ENCODE results near the gene RNF44. TPM values are rescaled to one million over a fixed set of nuclear protein-coding genes. Genes with fewer than 3 reads are reported as not detected.

Gene RNF44
- polyA plus RNA-seq, result 10 to 100 TPM; 12.9 to 24.0 TPM

DNA sequence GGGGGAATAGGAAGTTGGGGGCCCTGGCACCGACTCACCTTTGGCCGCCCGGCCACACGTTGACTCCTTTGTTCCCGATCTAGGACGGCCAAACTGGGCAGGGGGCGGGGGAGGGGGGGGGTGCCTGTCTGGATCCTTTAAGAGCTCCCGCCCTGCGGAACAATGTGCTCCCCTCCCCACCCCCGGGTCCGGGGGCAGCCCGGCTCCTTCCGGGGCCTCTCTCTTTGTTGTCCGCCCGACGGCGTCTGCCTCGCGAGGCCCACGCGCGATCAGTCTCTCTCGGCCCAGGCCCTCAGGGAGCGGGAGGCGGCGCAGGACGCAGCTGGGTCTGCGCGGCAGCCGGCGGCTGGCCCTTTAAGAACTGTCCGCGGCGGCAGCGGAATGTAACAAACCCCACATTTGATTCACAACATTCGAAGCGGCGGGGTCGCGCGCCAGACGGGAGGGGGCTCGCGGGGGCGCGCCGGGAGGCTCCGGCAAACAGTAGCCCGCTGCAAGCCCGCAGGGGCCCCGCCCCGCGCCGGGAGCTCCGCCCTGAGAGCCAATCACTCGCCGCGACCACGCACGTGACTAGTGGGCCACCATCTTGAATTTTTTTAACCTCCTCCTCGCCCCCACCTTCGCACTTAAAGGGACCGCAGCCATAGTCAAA lies at the start of gene RNF44:
Gene RNF44 (minus strand): TSS at position 501 of the 652 bp plus-strand sequence. CDS start 4,930 bp downstream, outside the sequence.
- H3K9me3 ChIP-seq (ENCODE audit: control insufficient read depth in 2 of 2, insufficient read depth in 1 of 2, low read depth in 1 of 2, low read length in 1 of 2), result no peaks in the 10 kb centered on the region
- H3K27me3 ChIP-seq (ENCODE audit: control insufficient read depth in 1 of 2, insufficient read depth in 2 of 2, low read length in 2 of 2), result no peaks in the 10 kb centered on the region
- peaks cover 5 to 42% of the 10 kb centered on the region in 2 donors for H3K4me1 ChIP-seq (ENCODE audit: control insufficient read depth in 2 of 2, insufficient read depth in 2 of 2, low read length in 1 of 2)
- peak within 1 kb of the TSS; percentile 94 to 99 for H3K27ac ChIP-seq (ENCODE audit: low read depth in 2 of 2, low read length in 1 of 2)
- peaks cover 0 to 3% of the 10 kb centered on the region in 2 donors for H3K36me3 ChIP-seq (ENCODE audit: control insufficient read depth in 2 of 2, insufficient read depth in 2 of 2, low read length in 1 of 2)
- H3K4me3 ChIP-seq (ENCODE audit: low read depth in 1 of 2, low read length in 2 of 2), result peak within 1 kb of the TSS; percentile 81 to 84
- WGBS, 2 donors, result 0% methylated on average over 56 to 63 of the region's 63 CpGs

DNA sequence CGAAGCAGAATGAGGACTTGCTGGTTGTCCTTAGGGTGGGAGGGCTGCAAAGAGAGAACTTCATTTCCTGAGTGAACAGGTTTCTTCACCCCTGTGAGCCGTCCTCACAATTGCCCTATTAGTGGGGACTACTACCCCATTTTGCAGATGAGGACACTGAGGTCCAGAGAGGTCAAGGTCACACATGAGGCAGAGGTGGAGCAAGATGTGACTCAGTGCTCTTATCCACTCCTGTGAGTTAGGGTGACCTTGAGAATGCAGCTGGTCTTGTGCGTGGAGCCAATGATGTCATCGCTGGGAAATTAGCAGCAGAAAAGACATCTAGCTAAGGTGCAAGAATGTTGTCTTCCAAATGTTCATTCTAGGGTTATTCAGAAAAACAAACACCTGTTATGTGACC lies 45.9 kb upstream of the RNF44 start:
- Histone ChIP-seq H3K27ac (ENCODE audit: low read depth in 2 of 2, low read length in 1 of 2) (no peak overlapping the region), H3K27me3 (ENCODE audit: control insufficient read depth in 1 of 2, insufficient read depth in 2 of 2, low read length in 2 of 2) (no peaks in the 10 kb centered on the region), H3K9me3 (ENCODE audit: control insufficient read depth in 2 of 2, insufficient read depth in 1 of 2, low read depth in 1 of 2, low read length in 1 of 2) (peaks cover 12% of the 10 kb centered on the region in 2 donors), H3K4me1 (ENCODE audit: control insufficient read depth in 2 of 2, insufficient read depth in 2 of 2, low read length in 1 of 2) (no peaks in the 10 kb centered on the region), H3K36me3 (ENCODE audit: control insufficient read depth in 2 of 2, insufficient read depth in 2 of 2, low read length in 1 of 2) (no peaks in the 10 kb centered on the region), H3K4me3 (ENCODE audit: low read depth in 1 of 2, low read length in 2 of 2) (no peak overlapping the region)
- 80% methylated on average over 4 of the region's 4 CpGs for WGBS, 2 donors

DNA sequence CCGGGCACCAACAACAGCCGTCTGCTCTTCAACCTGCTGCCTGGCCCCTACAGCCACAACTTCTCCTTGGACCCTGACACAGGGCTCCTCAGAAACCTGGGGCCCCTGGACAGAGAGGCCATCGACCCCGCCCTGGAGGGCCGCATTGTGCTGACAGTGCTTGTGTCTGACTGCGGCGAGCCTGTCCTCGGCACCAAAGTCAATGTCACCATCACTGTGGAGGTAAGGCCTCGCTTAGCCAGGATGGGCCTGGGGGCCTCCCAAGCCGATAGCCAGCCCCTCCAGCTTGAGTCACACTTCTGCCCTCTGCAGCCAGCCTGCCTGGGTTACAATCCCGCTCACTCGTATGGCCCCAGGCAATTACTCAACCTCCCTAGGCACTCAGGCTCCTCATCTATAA lies 44.2 kb upstream of the RNF44 start:
- no peaks in the 10 kb centered on the region for H3K27me3 ChIP-seq (ENCODE audit: control insufficient read depth in 1 of 2, insufficient read depth in 2 of 2, low read length in 2 of 2)
- no peak overlapping the region for H3K4me3 ChIP-seq (ENCODE audit: low read depth in 1 of 2, low read length in 2 of 2)
- no peaks in the 10 kb centered on the region for H3K36me3 ChIP-seq (ENCODE audit: control insufficient read depth in 2 of 2, insufficient read depth in 2 of 2, low read length in 1 of 2)
- no peak overlapping the region for H3K27ac ChIP-seq (ENCODE audit: low read depth in 2 of 2, low read length in 1 of 2)
- WGBS, 2 donors, result 90 to 94% methylated on average over 12 of the region's 12 CpGs
- H3K9me3 ChIP-seq (ENCODE audit: control insufficient read depth in 2 of 2, insufficient read depth in 1 of 2, low read depth in 1 of 2, low read length in 1 of 2), result peaks cover 12% of the 10 kb centered on the region in 2 donors
- no peaks in the 10 kb centered on the region for H3K4me1 ChIP-seq (ENCODE audit: control insufficient read depth in 2 of 2, insufficient read depth in 2 of 2, low read length in 1 of 2)

DNA sequence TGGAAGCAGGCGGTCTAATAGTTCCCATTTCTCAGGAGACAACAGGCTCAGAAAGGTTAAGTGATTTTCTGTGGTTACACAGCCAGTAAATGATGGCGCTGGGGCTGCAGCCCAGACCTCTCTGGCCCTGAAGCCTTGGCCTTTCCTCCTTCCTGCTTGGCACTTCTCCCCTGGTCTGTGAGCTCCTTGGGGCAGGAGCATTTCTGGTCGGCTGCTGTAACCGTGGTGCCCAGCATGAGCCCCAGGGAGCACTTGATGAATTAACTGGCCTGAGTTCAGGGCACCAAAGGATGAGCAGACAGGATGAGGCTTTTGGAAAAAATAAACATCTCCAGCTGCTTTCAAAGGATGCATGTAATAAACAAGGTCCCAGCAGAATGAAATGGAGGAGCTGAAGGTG lies 42.1 kb upstream of the RNF44 start:
- no peak overlapping the region for H3K27ac ChIP-seq (ENCODE audit: low read depth in 2 of 2, low read length in 1 of 2)
- 59 to 61% methylated on average over 4 of the region's 4 CpGs for WGBS, 2 donors
- H3K4me3 ChIP-seq (ENCODE audit: low read depth in 1 of 2, low read length in 2 of 2), result no peak overlapping the region

DNA sequence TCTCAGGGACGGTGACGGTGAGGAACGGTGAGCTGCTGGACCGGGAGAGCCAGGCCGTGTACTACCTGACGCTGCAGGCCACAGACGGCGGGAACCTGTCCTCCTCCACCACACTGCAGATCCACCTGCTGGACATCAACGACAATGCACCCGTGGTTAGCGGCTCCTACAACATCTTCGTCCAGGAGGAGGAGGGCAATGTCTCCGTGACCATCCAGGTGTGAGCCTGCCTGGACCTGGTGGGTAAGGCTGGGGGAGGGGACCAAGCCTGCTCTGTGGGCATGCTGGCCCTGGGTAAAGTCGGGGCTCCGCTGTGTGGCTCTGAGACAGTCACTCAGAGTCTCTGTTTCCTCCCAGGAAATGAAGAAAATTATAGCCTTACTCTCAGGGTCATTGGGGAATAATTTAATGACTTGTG lies 41.2 kb upstream of the RNF44 start:
- Histone ChIP-seq H3K27me3 (ENCODE audit: control insufficient read depth in 1 of 2, insufficient read depth in 2 of 2, low read length in 2 of 2) (no peaks in the 10 kb centered on the region), H3K4me3 (ENCODE audit: low read depth in 1 of 2, low read length in 2 of 2) (no peak overlapping the region), H3K27ac (ENCODE audit: low read depth in 2 of 2, low read length in 1 of 2) (no peak overlapping the region), H3K36me3 (ENCODE audit: control insufficient read depth in 2 of 2, insufficient read depth in 2 of 2, low read length in 1 of 2) (no peaks in the 10 kb centered on the region), H3K4me1 (ENCODE audit: control insufficient read depth in 2 of 2, insufficient read depth in 2 of 2, low read length in 1 of 2) (no peaks in the 10 kb centered on the region), H3K9me3 (ENCODE audit: control insufficient read depth in 2 of 2, insufficient read depth in 1 of 2, low read depth in 1 of 2, low read length in 1 of 2) (no peaks in the 10 kb centered on the region)
- WGBS, 2 donors, result 24 to 31% methylated on average over 15 of the region's 15 CpGs

More for the DNA sequence above, 42.1 kb upstream of the RNF44 start:
- Histone ChIP-seq H3K9me3 (ENCODE audit: control insufficient read depth in 2 of 2, insufficient read depth in 1 of 2, low read depth in 1 of 2, low read length in 1 of 2) (peaks cover 3 to 5% of the 10 kb centered on the region in 2 donors), H3K36me3 (ENCODE audit: control insufficient read depth in 2 of 2, insufficient read depth in 2 of 2, low read length in 1 of 2) (no peaks in the 10 kb centered on the region), H3K4me1 (ENCODE audit: control insufficient read depth in 2 of 2, insufficient read depth in 2 of 2, low read length in 1 of 2) (no peaks in the 10 kb centered on the region), H3K27me3 (ENCODE audit: control insufficient read depth in 1 of 2, insufficient read depth in 2 of 2, low read length in 2 of 2) (no peaks in the 10 kb centered on the region)

DNA sequence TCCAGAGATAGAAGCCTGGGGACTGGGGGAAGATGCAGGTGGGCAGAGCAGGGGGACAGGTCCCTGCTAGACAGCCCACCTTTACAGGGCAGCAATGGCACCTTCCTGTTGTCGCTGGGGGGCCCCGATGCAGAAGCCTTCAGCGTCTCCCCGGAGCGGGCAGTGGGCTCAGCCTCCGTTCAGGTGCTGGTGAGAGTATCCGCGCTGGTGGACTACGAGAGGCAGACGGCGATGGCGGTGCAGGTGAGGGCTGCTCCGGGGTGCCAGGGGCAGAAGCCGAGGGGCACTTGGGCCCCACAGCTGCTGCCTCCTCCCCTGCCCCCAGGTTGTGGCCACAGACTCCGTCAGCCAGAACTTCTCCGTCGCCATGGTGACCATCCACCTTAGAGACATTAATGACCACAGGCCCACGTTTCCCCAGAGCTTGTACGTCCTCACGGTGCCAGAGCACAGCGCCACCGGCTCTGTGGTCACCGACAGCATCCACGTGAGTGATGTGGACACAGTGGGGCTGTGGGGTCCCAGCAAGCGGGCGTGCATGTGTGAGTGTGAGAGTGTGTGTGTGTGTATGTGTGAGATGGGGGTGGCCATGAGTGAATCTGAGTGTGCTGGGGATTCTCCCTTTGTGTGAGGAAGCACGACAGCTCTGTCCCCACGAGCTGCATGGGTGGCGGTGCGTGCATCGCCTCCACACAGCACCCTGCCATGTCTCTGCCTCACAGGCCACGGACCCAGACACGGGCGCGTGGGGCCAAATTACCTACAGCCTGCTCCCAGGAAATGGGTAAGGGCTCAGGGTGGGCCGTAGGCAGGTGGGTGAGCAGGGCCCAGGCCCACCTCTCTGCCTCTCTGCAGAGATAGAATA lies 40.3 kb upstream of the RNF44 start:
- Histone ChIP-seq H3K36me3 (ENCODE audit: control insufficient read depth in 2 of 2, insufficient read depth in 2 of 2, low read length in 1 of 2) (no peaks in the 10 kb centered on the region), H3K4me3 (ENCODE audit: low read depth in 1 of 2, low read length in 2 of 2) (no peak overlapping the region), H3K27ac (ENCODE audit: low read depth in 2 of 2, low read length in 1 of 2) (no peak overlapping the region), H3K9me3 (ENCODE audit: control insufficient read depth in 2 of 2, insufficient read depth in 1 of 2, low read depth in 1 of 2, low read length in 1 of 2) (no peaks in the 10 kb centered on the region), H3K27me3 (ENCODE audit: control insufficient read depth in 1 of 2, insufficient read depth in 2 of 2, low read length in 2 of 2) (no peaks in the 10 kb centered on the region), H3K4me1 (ENCODE audit: control insufficient read depth in 2 of 2, insufficient read depth in 2 of 2, low read length in 1 of 2) (no peaks in the 10 kb centered on the region)
- WGBS, 2 donors, result 87 to 88% methylated on average over 36 of the region's 36 CpGs

DNA sequence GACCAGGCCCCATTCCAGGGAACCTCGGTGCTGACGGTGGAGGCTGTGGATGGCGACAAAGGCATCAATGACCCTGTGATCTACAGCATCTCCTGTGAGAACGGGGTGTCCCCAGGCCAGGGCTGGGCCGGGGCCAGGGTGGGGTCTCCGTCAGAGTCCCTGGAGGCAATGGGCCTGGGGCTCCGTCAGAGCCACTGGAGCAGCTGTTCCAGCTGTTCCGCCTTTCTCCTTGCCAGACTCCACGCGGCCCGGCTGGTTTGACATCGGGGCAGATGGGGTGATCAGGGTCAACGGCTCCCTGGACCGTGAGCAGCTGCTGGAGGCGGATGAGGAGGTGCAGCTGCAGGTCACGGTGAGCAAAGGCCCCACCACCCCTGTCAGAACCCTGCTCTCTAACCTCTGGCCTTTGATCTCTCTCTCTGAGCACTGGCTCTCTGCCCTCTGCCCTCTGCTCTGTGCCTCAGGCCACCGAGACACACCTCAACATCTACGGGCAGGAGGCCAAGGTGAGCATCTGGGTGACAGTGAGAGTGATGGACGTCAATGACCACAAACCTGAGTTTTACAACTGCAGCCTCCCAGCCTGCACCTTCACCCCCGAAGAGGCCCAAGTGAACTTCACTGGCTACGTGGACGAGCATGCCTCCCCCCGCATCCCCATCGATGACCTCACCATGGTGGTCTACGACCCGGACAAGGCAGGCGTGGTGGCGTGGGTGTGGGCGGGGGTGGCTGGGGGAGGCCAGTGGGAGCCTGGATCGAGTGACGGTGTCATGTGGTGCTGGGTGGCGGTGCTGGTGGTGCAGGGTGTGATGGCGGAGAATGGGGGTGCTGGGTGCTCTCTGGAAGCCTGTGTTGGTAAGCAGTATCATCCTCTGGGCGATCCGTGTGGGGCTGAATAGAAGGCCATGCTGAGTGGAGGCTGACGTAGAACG lies 38.6 kb upstream of the RNF44 start:
- H3K4me1 ChIP-seq (ENCODE audit: control insufficient read depth in 2 of 2, insufficient read depth in 2 of 2, low read length in 1 of 2), result no peaks in the 10 kb centered on the region
- no peaks in the 10 kb centered on the region for H3K27me3 ChIP-seq (ENCODE audit: control insufficient read depth in 1 of 2, insufficient read depth in 2 of 2, low read length in 2 of 2)
- H3K36me3 ChIP-seq (ENCODE audit: control insufficient read depth in 2 of 2, insufficient read depth in 2 of 2, low read length in 1 of 2), result no peaks in the 10 kb centered on the region
- WGBS, 2 donors, result 81 to 82% methylated on average over 36 to 37 of the region's 37 CpGs
- H3K27ac ChIP-seq (ENCODE audit: low read depth in 2 of 2, low read length in 1 of 2), result no peak overlapping the region
- no peak overlapping the region for H3K4me3 ChIP-seq (ENCODE audit: low read depth in 1 of 2, low read length in 2 of 2)
- no peaks in the 10 kb centered on the region for H3K9me3 ChIP-seq (ENCODE audit: control insufficient read depth in 2 of 2, insufficient read depth in 1 of 2, low read depth in 1 of 2, low read length in 1 of 2)

DNA sequence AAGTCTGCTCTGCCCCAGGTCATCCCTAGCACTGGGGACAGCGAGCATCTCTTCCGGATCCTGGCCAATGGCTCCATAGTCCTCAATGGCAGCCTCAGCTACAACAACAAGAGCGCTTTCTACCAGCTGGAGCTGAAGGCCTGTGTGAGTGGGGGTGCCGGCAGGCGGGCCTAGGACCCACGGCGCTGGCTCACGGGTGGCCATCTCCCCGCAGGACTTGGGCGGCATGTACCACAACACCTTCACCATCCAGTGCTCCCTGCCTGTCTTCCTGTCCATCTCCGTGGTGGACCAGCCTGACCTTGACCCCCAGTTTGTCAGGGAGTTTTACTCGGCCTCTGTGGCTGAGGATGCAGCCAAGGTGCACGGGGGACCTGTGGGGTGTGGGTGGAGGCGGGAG lies 37.9 kb upstream of the RNF44 start:
- H3K27ac ChIP-seq (ENCODE audit: low read depth in 2 of 2, low read length in 1 of 2), result no peak overlapping the region
- no peaks in the 10 kb centered on the region for H3K4me1 ChIP-seq (ENCODE audit: control insufficient read depth in 2 of 2, insufficient read depth in 2 of 2, low read length in 1 of 2)
- 84 to 85% methylated on average over 14 of the region's 14 CpGs for WGBS, 2 donors
- H3K9me3 ChIP-seq (ENCODE audit: control insufficient read depth in 2 of 2, insufficient read depth in 1 of 2, low read depth in 1 of 2, low read length in 1 of 2), result no peaks in the 10 kb centered on the region
- H3K27me3 ChIP-seq (ENCODE audit: control insufficient read depth in 1 of 2, insufficient read depth in 2 of 2, low read length in 2 of 2), result no peaks in the 10 kb centered on the region
- H3K4me3 ChIP-seq (ENCODE audit: low read depth in 1 of 2, low read length in 2 of 2), result no peak overlapping the region
- H3K36me3 ChIP-seq (ENCODE audit: control insufficient read depth in 2 of 2, insufficient read depth in 2 of 2, low read length in 1 of 2), result no peaks in the 10 kb centered on the region

DNA sequence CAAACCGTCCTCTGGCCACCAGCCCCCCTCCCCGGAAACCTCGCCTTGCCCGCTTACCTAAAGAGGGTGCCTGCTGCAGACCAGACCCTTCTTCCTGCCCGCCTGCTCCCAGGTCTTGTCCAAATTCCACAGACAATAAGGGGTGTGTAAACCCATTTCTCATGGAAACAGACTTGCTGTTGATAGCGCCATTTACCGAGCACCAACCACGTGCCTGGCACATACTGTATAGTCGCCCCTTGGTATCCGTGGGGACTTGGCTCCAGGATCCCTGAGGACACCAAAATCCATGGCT lies 37.0 kb upstream of the RNF44 start:
- Histone ChIP-seq H3K4me3 (ENCODE audit: low read depth in 1 of 2, low read length in 2 of 2) (no peak overlapping the region), H3K4me1 (ENCODE audit: control insufficient read depth in 2 of 2, insufficient read depth in 2 of 2, low read length in 1 of 2) (no peaks in the 10 kb centered on the region), H3K36me3 (ENCODE audit: control insufficient read depth in 2 of 2, insufficient read depth in 2 of 2, low read length in 1 of 2) (no peaks in the 10 kb centered on the region), H3K27ac (ENCODE audit: low read depth in 2 of 2, low read length in 1 of 2) (no peak overlapping the region), H3K9me3 (ENCODE audit: control insufficient read depth in 2 of 2, insufficient read depth in 1 of 2, low read depth in 1 of 2, low read length in 1 of 2) (no peaks in the 10 kb centered on the region), H3K27me3 (ENCODE audit: control insufficient read depth in 1 of 2, insufficient read depth in 2 of 2, low read length in 2 of 2) (no peaks in the 10 kb centered on the region)
- 39 to 49% methylated on average over 10 of the region's 10 CpGs for WGBS, 2 donors
